PC-3 (cell line): ENCODE measurements around the gene BTBD7. TPM values are rescaled to one million over a fixed set of nuclear protein-coding genes. Genes with fewer than 3 reads are reported as not detected.

Experiments
- ATAC-seq: fragments of 200-7000 bp; cut with Tn5 transposase; 2 replicates; pipeline ENCODE4 v1.9.1; 2020; ENCODE audit warnings: mild to moderate bottlenecking, moderate library complexity
- BruUV-seq: library from RNA; stranded (reverse); fragments of 400-500 nt; replicated peaks from 2 replicates; lab custom pipeline; 2021; lab: Mats Ljungman, UMichigan
- CTCF ChIA-PET: fragments of 300-600 bp; sonication (Branson Sonifier 250); formaldehyde crosslinking; loops from one replicate; lab custom pipeline; 2022; ENCODE audit warnings: antibody characterized with exemption; lab: Charles Lee
- POLR2A ChIA-PET: fragments of 300-600 bp; sonication (Branson Sonifier 250); formaldehyde crosslinking; loops from one replicate; lab custom pipeline; 2022; ENCODE audit warnings: antibody characterized with exemption; ENCODE audit not compliant: unreplicated experiment; lab: Charles Lee
- DNase-seq: peaks from one replicate; pipeline ENCODE4 v3.0.0-alpha.2; 2015
- H2AFZ ChIP-seq: fragments of 300-600 bp; sonication (generic); 2 replicates; pipeline ENCODE4 v1.6.0; 2016; ENCODE audit warnings: antibody characterized with exemption, low read length
- H3F3A ChIP-seq: fragments of 300-600 bp; sonication (generic); one replicate; pipeline ENCODE4 v1.6.0; 2017; ENCODE audit warnings: antibody characterized with exemption, low read length, control low read depth, mild to moderate bottlenecking; ENCODE audit not compliant: unreplicated experiment
- H3K27ac ChIP-seq: fragments of 300-600 bp; sonication (generic); 2 replicates; pipeline ENCODE4 v1.5.1; 2016; ENCODE audit warnings: mild to moderate bottlenecking, low read length
- H3K27me3 ChIP-seq: fragments of 300-600 bp; sonication (generic); 2 replicates; pipeline ENCODE4 v1.6.1; 2016; ENCODE audit warnings: low read length, mixed read lengths
- H3K36me3 ChIP-seq: fragments of 300-600 bp; sonication (generic); 2 replicates; pipeline ENCODE4 v1.6.1; 2016; ENCODE audit warnings: low read depth, mixed run types, low read length, mixed read lengths
- H3K4me1 ChIP-seq: fragments of 300-600 bp; sonication (generic); 2 replicates; pipeline ENCODE4 v1.5.1; 2016; ENCODE audit warnings: low read length; ENCODE audit not compliant: insufficient read depth
- H3K4me2 ChIP-seq: fragments of 300-600 bp; sonication (generic); 2 replicates; pipeline ENCODE4 v1.6.0; 2016; ENCODE audit warnings: low read length
- H3K4me3 ChIP-seq: fragments of 300-600 bp; sonication (generic); 2 replicates; pipeline ENCODE4 v1.5.1; 2016; ENCODE audit warnings: mild to moderate bottlenecking, low read length, mixed read lengths
- H3K79me2 ChIP-seq: fragments of 300-600 bp; sonication (generic); 2 replicates; pipeline ENCODE4 v1.6.1; 2017; ENCODE audit warnings: low read length, mixed read lengths
- H3K9ac ChIP-seq: fragments of 300-600 bp; sonication (generic); 2 replicates; pipeline ENCODE4 v1.6.0; 2016; ENCODE audit warnings: mild to moderate bottlenecking, low read length
- H3K9me2 ChIP-seq: fragments of 300-600 bp; sonication (generic); replicated peaks from 2 replicates; pipeline ENCODE4 v1.6.1; 2016; ENCODE audit warnings: mixed run types, low read length, mixed read lengths
- H3K9me3 ChIP-seq: fragments of 300-600 bp; sonication (generic); 2 replicates; pipeline ENCODE4 v1.6.1; 2016; ENCODE audit warnings: low read length, mixed read lengths
- H4K20me1 ChIP-seq: fragments of 300-600 bp; sonication (generic); 2 replicates; pipeline ENCODE4 v1.6.1; 2016; ENCODE audit warnings: low read length, mixed read lengths
- CTCF ChIP-seq: fragments of 300-600 bp; sonication (generic); conservative IDR thresholded peaks from 2 replicates; pipeline ENCODE4 v1.5.1; 2017; ENCODE audit warnings: antibody characterized with exemption, low read depth, mild to moderate bottlenecking, low read length
- EZH2 ChIP-seq: fragments of 300-600 bp; sonication (generic); IDR thresholded peaks from one replicate; pipeline ENCODE4 v1.6.1; 2017; ENCODE audit warnings: antibody characterized with exemption, mild to moderate bottlenecking, low read length; ENCODE audit not compliant: unreplicated experiment
- EZH2phosphoT487 ChIP-seq: fragments of 300-600 bp; sonication (generic); IDR thresholded peaks from 2 replicates; pipeline ENCODE4 v1.6.1; 2018; ENCODE audit warnings: mild to moderate bottlenecking, antibody characterized with exemption, low read length, borderline replicate concordance
- intact Hi-C: fragments of 100-400 bp; cut with micrococcal nuclease; formaldehyde crosslinking; loops from 2 replicates; pipeline ENCODE4 v1.9.0; 2023
- total RNA-seq: library from RNA; depleted of rRNA; stranded (reverse); fragments of >200 nt; gene quantifications from 2 replicates; pipeline ENCODE4 v1.2.3, GENCODE V29; 2014

The BTBD7 gene
- total RNA-seq, 1 experiment from 2014 or later = 23.2 TPM

DNA sequence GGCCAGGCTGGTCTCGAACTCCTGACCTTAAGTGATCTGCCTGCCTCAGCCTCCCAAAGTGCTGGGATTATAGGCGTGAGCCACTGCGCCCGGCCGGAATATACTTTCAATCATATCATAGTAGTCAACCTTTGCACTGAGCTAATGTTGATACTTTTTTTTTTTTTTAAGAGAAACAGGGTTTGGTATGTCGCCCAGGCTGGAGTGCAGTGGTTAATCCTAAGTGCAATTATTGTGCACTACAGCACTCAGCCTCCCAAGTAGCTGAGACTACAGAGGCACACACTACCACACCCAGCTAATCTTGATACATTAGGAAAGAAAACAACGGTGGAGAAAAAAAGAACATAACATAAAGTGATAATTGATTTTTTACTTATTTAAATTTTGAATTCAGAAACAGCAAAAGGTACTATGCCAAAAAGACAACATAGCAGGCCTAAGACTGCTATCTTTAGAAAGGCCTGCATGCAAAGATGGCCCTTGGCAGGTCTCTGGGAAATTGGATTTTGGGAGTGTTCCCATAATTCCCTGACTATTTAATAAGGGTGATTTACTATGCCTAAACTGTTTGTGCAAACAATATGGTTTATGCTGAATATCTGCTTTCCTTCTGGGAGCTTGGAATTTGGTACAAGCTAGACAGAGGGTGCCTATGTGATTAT, 15.5 kb downstream of the BTBD7 start:
- Histone ChIP-seq H3K79me2 (peaks cover 99% of the 10 kb centered on the region), H3K9ac (no peak overlapping the region), H3K27me3 (no peaks in the 10 kb centered on the region), H2AFZ (no peak overlapping the region), H3K4me1 (peaks cover 19% of the 10 kb centered on the region), H3K36me3 (peaks cover 7% of the 10 kb centered on the region; the same call in 1 of the 2 replicates), H3K9me2 (no peaks in the 10 kb centered on the region), H3F3A (no peaks in the 10 kb centered on the region), H3K4me3 (no peak overlapping the region), H4K20me1 (peaks cover 39% of the 10 kb centered on the region), H3K9me3 (no peaks in the 10 kb centered on the region), H3K4me2 (no peak overlapping the region), H3K27ac (no peak overlapping the region)
- intact Hi-C loops = no loop called here
- DNase-seq = no peak
- no TSS peak for BruUV-seq
- no peak for TF ChIP-seq EZH2phosphoT487
- TF ChIP-seq CTCF = no peak
- no peak for TF ChIP-seq EZH2
- ATAC-seq = no peak
- ChIA-PET CTCF (no interaction called here), POLR2A (interaction anchor here (0.6 kb wide), 1 partner anchor 91 kb away, joined by 4 read pairs; no protein-coding TSS in a partner anchor)

DNA sequence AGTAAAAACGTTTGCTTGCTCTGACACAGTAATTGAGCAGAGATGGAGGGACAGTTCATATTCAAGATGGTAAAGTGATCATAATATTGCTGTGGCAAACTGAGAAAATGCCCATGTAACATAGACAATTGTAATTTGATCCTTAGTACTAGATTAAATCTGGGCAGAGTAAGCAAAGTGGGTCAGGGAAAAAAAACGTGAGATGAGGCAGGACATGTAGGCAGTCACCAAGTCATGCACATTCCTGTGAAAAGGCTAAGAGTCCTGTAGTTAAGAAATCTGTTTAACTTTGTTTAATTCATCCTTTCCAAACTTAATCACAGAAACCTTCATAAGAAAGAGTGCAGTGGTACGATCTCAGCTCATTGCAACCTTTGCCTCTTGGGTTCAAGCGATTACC, 16.1 kb downstream of the BTBD7 start:
- ChIA-PET CTCF (no interaction called here), POLR2A (no interaction called here)
- Histone ChIP-seq H3K9ac (no peak overlapping the region), H3K4me3 (no peak overlapping the region), H3K9me2 (no peaks in the 10 kb centered on the region), H3K9me3 (no peaks in the 10 kb centered on the region), H4K20me1 (peaks cover 35% of the 10 kb centered on the region), H3K4me2 (no peak overlapping the region), H3K4me1 (peaks cover 19% of the 10 kb centered on the region), H2AFZ (no peak overlapping the region), H3K36me3 (peaks cover 4% of the 10 kb centered on the region; the same call in 1 of the 2 replicates), H3K27me3 (no peaks in the 10 kb centered on the region), H3K79me2 (peaks cover 99% of the 10 kb centered on the region), H3F3A (no peaks in the 10 kb centered on the region), H3K27ac (no peak overlapping the region)
- intact Hi-C loops = no loop called here
- ATAC-seq = no peak
- no peak for DNase-seq
- no TSS peak for BruUV-seq
- TF ChIP-seq EZH2phosphoT487 = no peak
- no peak for TF ChIP-seq CTCF
- TF ChIP-seq EZH2 = no peak

DNA sequence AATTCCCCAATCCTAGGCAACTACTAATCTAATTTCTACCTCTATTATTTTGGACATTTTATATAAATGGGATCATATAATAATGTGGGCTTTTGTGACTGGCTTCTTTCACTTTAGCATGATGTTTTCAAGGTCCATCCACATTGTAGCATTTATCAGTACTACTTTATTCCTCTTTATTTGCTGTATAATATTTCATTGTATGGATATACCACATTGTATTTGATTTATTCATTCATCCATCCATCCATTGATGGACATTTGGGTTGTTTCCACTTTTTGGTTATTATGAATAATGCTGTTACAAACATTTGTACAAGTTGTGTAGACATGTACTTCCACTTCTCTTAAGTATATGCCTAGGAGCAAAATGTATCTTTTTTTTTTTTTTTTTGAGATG, 17.3 kb downstream of the BTBD7 start:
- 0 out of 2 replicates have a peak, but pooled peaks cover 3% of the 10 kb centered on the region for H3K36me3 ChIP-seq
- intact Hi-C loops = no loop called here
- no peak overlapping the region for H3K27ac ChIP-seq
- no peak overlapping the region for H3K4me3 ChIP-seq
- H3K9me2 ChIP-seq = no peaks in the 10 kb centered on the region
- ATAC-seq (no peak), DNase-seq (no peak)
- peaks cover 98% of the 10 kb centered on the region for H3K79me2 ChIP-seq
- CTCF ChIA-PET = no interaction called here
- no TSS peak for BruUV-seq
- no peak overlapping the region for H2AFZ ChIP-seq
- no peak overlapping the region for H3K4me2 ChIP-seq
- H3K27me3 ChIP-seq = no peaks in the 10 kb centered on the region
- TF ChIP-seq EZH2 (no peak), EZH2phosphoT487 (no peak), CTCF (no peak)
- H3F3A ChIP-seq = peaks cover 3% of the 10 kb centered on the region
- H4K20me1 ChIP-seq = peaks cover 32% of the 10 kb centered on the region
- POLR2A ChIA-PET = no interaction called here
- no peak overlapping the region for H3K9ac ChIP-seq
- H3K9me3 ChIP-seq = no peaks in the 10 kb centered on the region
- peaks cover 27% of the 10 kb centered on the region for H3K4me1 ChIP-seq
